Ishikawa (cell line): ENCODE results near the gene NOS1AP.

Experiments
- CEBPB ChIP-seq: IDR thresholded peaks from 2 replicates; pipeline ENCODE4 v1.6.1; 2012
- CREB1 ChIP-seq: IDR thresholded peaks from 2 replicates; pipeline ENCODE4 v1.6.1; 2012; ENCODE audit warnings: low read depth
- EGR1 ChIP-seq: IDR thresholded peaks from 2 replicates; pipeline ENCODE4 v1.6.1; 2012
- EP300 ChIP-seq: IDR thresholded peaks from 2 replicates; pipeline ENCODE4 v1.6.1; 2012; ENCODE audit warnings: borderline replicate concordance
- FOXM1 ChIP-seq: IDR thresholded peaks from 2 replicates; pipeline ENCODE4 v1.6.1; 2012; ENCODE audit warnings: low read depth, borderline replicate concordance
- MAX ChIP-seq: IDR thresholded peaks from 2 replicates; pipeline ENCODE4 v1.6.1; 2012
- NFIC ChIP-seq: IDR thresholded peaks from 2 replicates; pipeline ENCODE4 v1.6.1; 2012
- RAD21 ChIP-seq: IDR thresholded peaks from 2 replicates; pipeline ENCODE4 v1.6.1; 2012; ENCODE audit warnings: low read depth
- REST ChIP-seq: IDR thresholded peaks from 2 replicates; pipeline ENCODE4 v1.6.1; 2012; ENCODE audit warnings: low read depth, mild to moderate bottlenecking
- TAF1 ChIP-seq: IDR thresholded peaks from 2 replicates; pipeline ENCODE4 v1.6.1; 2012; ENCODE audit warnings: low read depth, mild to moderate bottlenecking
- TCF12 ChIP-seq: IDR thresholded peaks from 2 replicates; pipeline ENCODE4 v1.6.1; 2012; ENCODE audit warnings: low read depth
- TEAD4 ChIP-seq: IDR thresholded peaks from 2 replicates; pipeline ENCODE4 v1.6.1; 2012
- YY1 ChIP-seq: IDR thresholded peaks from 2 replicates; pipeline ENCODE4 v1.6.1; 2012; ENCODE audit warnings: low read depth
- ZBTB7A ChIP-seq: IDR thresholded peaks from 2 replicates; pipeline ENCODE4 v1.6.1; 2012; ENCODE audit warnings: low read depth
- TF ChIP-seq, protein P1 (sequence below): IDR thresholded peaks from 2 replicates; pipeline ENCODE4 v1.6.1; 2012

Gene NOS1AP

DNA sequence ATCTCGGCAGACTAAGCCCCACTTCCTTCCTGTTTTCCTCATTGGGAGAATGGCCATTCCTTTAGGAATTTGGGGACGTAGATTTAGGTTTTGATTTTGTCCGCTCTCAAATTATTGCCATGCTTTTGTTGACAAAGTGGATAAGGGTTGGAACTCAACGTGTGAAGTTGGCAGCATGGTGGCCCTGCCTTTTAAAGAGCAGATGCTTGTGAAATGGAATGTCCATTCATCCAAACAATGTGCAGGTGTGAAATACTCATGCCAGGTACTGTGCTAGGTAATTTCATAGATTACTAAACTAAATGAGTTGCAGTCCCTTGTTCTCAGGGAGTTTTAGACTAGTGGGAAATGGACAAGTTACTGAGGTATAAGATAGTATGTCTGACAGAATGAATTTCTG is 232.2 kb downstream of the NOS1AP start:
- TF ChIP-seq TAF1: no peak
- no peak for TF ChIP-seq CREB1
- TF ChIP-seq TEAD4: no peak
- no peak for TF ChIP-seq TCF12
- no peak for TF ChIP-seq NFIC
- TF ChIP-seq ZBTB7A: no peak
- no peak for TF ChIP-seq EGR1
- TF ChIP-seq, protein P1, sequence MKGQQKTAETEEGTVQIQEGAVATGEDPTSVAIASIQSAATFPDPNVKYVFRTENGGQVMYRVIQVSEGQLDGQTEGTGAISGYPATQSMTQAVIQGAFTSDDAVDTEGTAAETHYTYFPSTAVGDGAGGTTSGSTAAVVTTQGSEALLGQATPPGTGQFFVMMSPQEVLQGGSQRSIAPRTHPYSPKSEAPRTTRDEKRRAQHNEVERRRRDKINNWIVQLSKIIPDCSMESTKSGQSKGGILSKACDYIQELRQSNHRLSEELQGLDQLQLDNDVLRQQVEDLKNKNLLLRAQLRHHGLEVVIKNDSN: no peak
- TF ChIP-seq REST: no peak
- TF ChIP-seq YY1: no peak
- TF ChIP-seq EP300: no peak
- no peak for TF ChIP-seq CEBPB
- no peak for TF ChIP-seq FOXM1
- TF ChIP-seq RAD21: no peak
- no peak for TF ChIP-seq MAX

GRCh38 chr1:162302306-162303003 is 233.0 kb downstream of the NOS1AP start:
- TF ChIP-seq RAD21 (no peak), NFIC (no peak), TEAD4 (no peak), EGR1 (no peak), REST (no peak), ZBTB7A (no peak), CREB1 (no peak), TAF1 (no peak), TCF12 (no peak), EP300 (no peak), CEBPB (no peak), YY1 (no peak), FOXM1 (no peak), MAX (no peak)
- TF ChIP-seq, protein P1: no peak

- no peak for TF ChIP-seq NFIC
- TF ChIP-seq RAD21: no peak
- TF ChIP-seq YY1: no peak
- TF ChIP-seq ZBTB7A: no peak
- no peak for TF ChIP-seq MAX
- TF ChIP-seq CEBPB: no peak
- TF ChIP-seq CREB1: no peak
- TF ChIP-seq, protein P1: no peak
- no peak for TF ChIP-seq TEAD4
- TF ChIP-seq FOXM1: no peak
- no peak for TF ChIP-seq EP300
These were observed 233.5 kb downstream of the NOS1AP start for GRCh38 chr1:162303004-162303344.

- TF ChIP-seq NFIC (no peak), EGR1 (no peak), CEBPB (no peak), ZBTB7A (no peak), RAD21 (no peak), CREB1 (no peak), FOXM1 (no peak), MAX (no peak), TCF12 (no peak), YY1 (no peak)
- TF ChIP-seq, protein P1: no peak
These were observed 235.2 kb downstream of the NOS1AP start for GRCh38 chr1:162304736-162305135.

DNA sequence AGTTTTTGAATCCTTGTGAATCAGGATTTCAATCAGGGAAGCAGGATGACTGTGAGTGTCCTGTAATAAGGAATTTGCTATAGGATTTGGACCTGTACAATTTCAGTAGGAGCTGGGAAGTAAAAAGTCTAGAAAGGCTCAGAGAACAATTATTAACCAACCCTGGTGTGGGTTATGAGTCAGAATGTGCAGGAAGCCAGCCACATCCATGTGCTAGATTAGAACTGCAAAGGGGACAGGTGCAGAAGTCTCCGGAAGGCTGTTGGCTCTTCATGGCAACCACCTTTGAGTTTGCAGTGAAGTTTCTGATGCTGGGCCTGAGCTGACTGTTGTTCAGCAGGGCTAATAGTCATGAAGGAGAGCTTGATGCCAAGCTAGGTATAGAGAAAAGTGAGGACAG is 236.5 kb downstream of the NOS1AP start:
- TF ChIP-seq TEAD4 (no peak), RAD21 (no peak), YY1 (no peak), MAX (no peak), REST (no peak), ZBTB7A (no peak), TCF12 (no peak), CREB1 (no peak), EP300 (no peak)
